Natural killer cell treated with Interleukin-12 subunit alpha and Interleukin-12 subunit beta and Interleukin-15 and Interleukin-18, amount 100 ng/mL, for 72 hours (primary cell): ENCODE results near the gene SDC4. TPM values are rescaled to one million over a fixed set of nuclear protein-coding genes. Genes with fewer than 3 reads are reported as not detected.

Source experiments
- ATAC-seq, 2 donors: fragments of 150-1000 bp; cut with Tn5 transposase in 1 of 2; sonication (Bioruptor Pico), chemical (Tn5 transposase) in 1 of 2; 2 replicates each; pipeline ENCODE4 v1.10.0; 2021
- DNase-seq: peaks from one replicate; pipeline ENCODE4 v3.0.0; 2022; ENCODE audit warnings: low spot score
- H3K27ac Mint-ChIP-seq, 2 donors: 1 replicate in 1 of 2; 2 replicates in 1 of 2; pipeline ENCODE4 v1.8.0; 2022; ENCODE audit warnings: mixed read lengths in 2 of 2, mild to moderate bottlenecking in 1 of 2, moderate library complexity in 1 of 2
- H3K27me3 Mint-ChIP-seq, 2 donors: 1 replicate in 1 of 2; 2 replicates in 1 of 2; pipeline ENCODE4 v1.8.0; 2022; ENCODE audit warnings: mixed read lengths in 2 of 2
- H3K36me3 Mint-ChIP-seq: one replicate; pipeline ENCODE4 v1.8.0; 2022; ENCODE audit warnings: mixed read lengths
- H3K4me1 Mint-ChIP-seq, 2 donors: 1 replicate in 1 of 2; 2 replicates in 1 of 2; pipeline ENCODE4 v1.8.0; 2022; ENCODE audit warnings: low read depth in 2 of 2, mixed read lengths in 2 of 2, mild to moderate bottlenecking in 1 of 2
- H3K4me3 Mint-ChIP-seq: one replicate; pipeline ENCODE4 v1.8.0; 2022; ENCODE audit warnings: mixed read lengths
- H3K9me3 Mint-ChIP-seq: 2 replicates; pipeline ENCODE4 v1.8.0; 2022; ENCODE audit warnings: mixed read lengths
- total RNA-seq, 2 donors: library from RNA; stranded (reverse); gene quantifications; one replicate each; pipeline ENCODE4 v1.2.3, GENCODE V29; 2022

Gene SDC4
- total RNA-seq, 2 donors from 2014 or later: 23.3 to 43.5 TPM

- DNase-seq (peak; percentile 74), ATAC-seq (peak; percentile 69 to 73)
- peak overlapping the region; percentile 88 for H3K4me3 Mint-ChIP-seq
- H3K27ac Mint-ChIP-seq: peak overlapping the region; percentile 6 to 56
- H3K27me3 Mint-ChIP-seq: no peaks in the 10 kb centered on the region
- H3K9me3 Mint-ChIP-seq: no peaks in the 10 kb centered on the region
- H3K4me1 Mint-ChIP-seq: peaks cover 23 to 29% of the 10 kb centered on the region in 2 donors
- no peaks in the 10 kb centered on the region for H3K36me3 Mint-ChIP-seq
Measured at GRCh38 chr20:45344168-45344860, 3.9 kb downstream of the SDC4 start.

GRCh38 chr20:45343532-45344167, 4.6 kb downstream of the SDC4 start:
- Mint-ChIP-seq H3K4me1 (peaks cover 23 to 29% of the 10 kb centered on the region in 2 donors), H3K36me3 (no peaks in the 10 kb centered on the region), H3K27ac (peak overlapping the region in 1 of 2 donors; percentile 56), H3K4me3 (peak overlapping the region; percentile 88), H3K9me3 (no peaks in the 10 kb centered on the region), H3K27me3 (no peaks in the 10 kb centered on the region)
- DNase-seq (no peak), ATAC-seq (no peak)

- ATAC-seq: no peak
- peak overlapping the region in 1 of 2 donors; percentile 56 for H3K27ac Mint-ChIP-seq
- peaks cover 20 to 27% of the 10 kb centered on the region in 2 donors for H3K4me1 Mint-ChIP-seq
- H3K9me3 Mint-ChIP-seq: no peaks in the 10 kb centered on the region
- H3K27me3 Mint-ChIP-seq: no peaks in the 10 kb centered on the region
- no peak for DNase-seq
- no peaks in the 10 kb centered on the region for H3K36me3 Mint-ChIP-seq
- no peak overlapping the region for H3K4me3 Mint-ChIP-seq
Measured at GRCh38 chr20:45342855-45343531, 5.2 kb downstream of the SDC4 start.

GRCh38 chr20:45341939-45342854, 6.0 kb downstream of the SDC4 start:
- DNase-seq (no peak), ATAC-seq (no peak)
- Mint-ChIP-seq H3K9me3 (no peaks in the 10 kb centered on the region), H3K4me3 (no peak overlapping the region), H3K36me3 (no peaks in the 10 kb centered on the region), H3K27me3 (no peaks in the 10 kb centered on the region), H3K4me1 (peaks cover 20 to 24% of the 10 kb centered on the region in 2 donors), H3K27ac (no peak overlapping the region)

GRCh38 chr20:45341579-45341938, 6.7 kb downstream of the SDC4 start:
- Mint-ChIP-seq H3K4me3 (no peak overlapping the region), H3K27me3 (no peaks in the 10 kb centered on the region), H3K9me3 (no peaks in the 10 kb centered on the region), H3K4me1 (peaks cover 14 to 19% of the 10 kb centered on the region in 2 donors), H3K36me3 (no peaks in the 10 kb centered on the region), H3K27ac (no peak overlapping the region)
- ATAC-seq (no peak), DNase-seq (no peak)

- Mint-ChIP-seq H3K9me3 (no peaks in the 10 kb centered on the region), H3K27me3 (no peaks in the 10 kb centered on the region), H3K4me3 (no peak overlapping the region), H3K27ac (no peak overlapping the region), H3K36me3 (no peaks in the 10 kb centered on the region), H3K4me1 (peaks cover 8 to 13% of the 10 kb centered on the region in 2 donors)
- ATAC-seq (no peak), DNase-seq (no peak)
Measured at GRCh38 chr20:45340951-45341350, 7.3 kb downstream of the SDC4 start.

- ATAC-seq (no peak), DNase-seq (no peak)
- no peak overlapping the region for H3K27ac Mint-ChIP-seq
- no peaks in the 10 kb centered on the region for H3K27me3 Mint-ChIP-seq
- H3K4me1 Mint-ChIP-seq: peaks cover 2 to 9% of the 10 kb centered on the region in 2 donors
- no peaks in the 10 kb centered on the region for H3K9me3 Mint-ChIP-seq
- H3K36me3 Mint-ChIP-seq: no peaks in the 10 kb centered on the region
- no peak overlapping the region for H3K4me3 Mint-ChIP-seq
Measured at GRCh38 chr20:45340236-45340847, 7.9 kb downstream of the SDC4 start.

GRCh38 chr20:45339799-45340198, 8.4 kb downstream of the SDC4 start:
- H3K9me3 Mint-ChIP-seq: no peaks in the 10 kb centered on the region
- no peaks in the 10 kb centered on the region for H3K27me3 Mint-ChIP-seq
- no peak overlapping the region for H3K27ac Mint-ChIP-seq
- peaks cover 0 to 5% of the 10 kb centered on the region in 2 donors for H3K4me1 Mint-ChIP-seq
- no peak for DNase-seq
- H3K36me3 Mint-ChIP-seq: no peaks in the 10 kb centered on the region
- no peak for ATAC-seq
- no peak overlapping the region for H3K4me3 Mint-ChIP-seq

- no peak for DNase-seq
- no peaks in the 10 kb centered on the region for H3K27me3 Mint-ChIP-seq
- no peak for ATAC-seq
- H3K4me1 Mint-ChIP-seq: peaks cover 0 to 1% of the 10 kb centered on the region in 2 donors
- no peaks in the 10 kb centered on the region for H3K9me3 Mint-ChIP-seq
- H3K4me3 Mint-ChIP-seq: no peak overlapping the region
- no peak overlapping the region for H3K27ac Mint-ChIP-seq
- H3K36me3 Mint-ChIP-seq: no peaks in the 10 kb centered on the region
Measured at GRCh38 chr20:45339084-45339483, 9.1 kb downstream of the SDC4 start.

- H3K9me3 Mint-ChIP-seq: no peaks in the 10 kb centered on the region
- no peak for ATAC-seq
Measured at GRCh38 chr20:45338121-45339030, 9.8 kb downstream of the SDC4 start.

GRCh38 chr20:45337367-45338120, 10.7 kb downstream of the SDC4 start:
- Mint-ChIP-seq H3K9me3 (no peaks in the 10 kb centered on the region), H3K4me3 (no peak overlapping the region), H3K36me3 (no peaks in the 10 kb centered on the region), H3K4me1 (no peaks in the 10 kb centered on the region), H3K27ac (peak overlapping the region in 1 of 2 donors; percentile 67), H3K27me3 (no peaks in the 10 kb centered on the region)
- ATAC-seq: no peak
- DNase-seq: no peak

More at GRCh38 chr20:45338121-45339030, 9.8 kb downstream of the SDC4 start:
- no peaks in the 10 kb centered on the region for H3K27me3 Mint-ChIP-seq
- no peaks in the 10 kb centered on the region for H3K4me1 Mint-ChIP-seq
- H3K27ac Mint-ChIP-seq: no peak overlapping the region
- H3K36me3 Mint-ChIP-seq: no peaks in the 10 kb centered on the region
- no peak for DNase-seq
- no peak overlapping the region for H3K4me3 Mint-ChIP-seq
